Fibroblast of skin of abdomen (primary cell): ENCODE results near the gene CRYGN.

Source experiments
- DNase-seq: peaks from one replicate; pipeline ENCODE4 v3.0.0-alpha.2; 2013

CRYGN gene

GRCh38 chr7:151405588-151405987, 34.4 kb downstream of the CRYGN start:
- DNase-seq: no peak

- no peak for DNase-seq
These were observed 34.9 kb downstream of the CRYGN start for GRCh38 chr7:151405056-151405455.

DNA sequence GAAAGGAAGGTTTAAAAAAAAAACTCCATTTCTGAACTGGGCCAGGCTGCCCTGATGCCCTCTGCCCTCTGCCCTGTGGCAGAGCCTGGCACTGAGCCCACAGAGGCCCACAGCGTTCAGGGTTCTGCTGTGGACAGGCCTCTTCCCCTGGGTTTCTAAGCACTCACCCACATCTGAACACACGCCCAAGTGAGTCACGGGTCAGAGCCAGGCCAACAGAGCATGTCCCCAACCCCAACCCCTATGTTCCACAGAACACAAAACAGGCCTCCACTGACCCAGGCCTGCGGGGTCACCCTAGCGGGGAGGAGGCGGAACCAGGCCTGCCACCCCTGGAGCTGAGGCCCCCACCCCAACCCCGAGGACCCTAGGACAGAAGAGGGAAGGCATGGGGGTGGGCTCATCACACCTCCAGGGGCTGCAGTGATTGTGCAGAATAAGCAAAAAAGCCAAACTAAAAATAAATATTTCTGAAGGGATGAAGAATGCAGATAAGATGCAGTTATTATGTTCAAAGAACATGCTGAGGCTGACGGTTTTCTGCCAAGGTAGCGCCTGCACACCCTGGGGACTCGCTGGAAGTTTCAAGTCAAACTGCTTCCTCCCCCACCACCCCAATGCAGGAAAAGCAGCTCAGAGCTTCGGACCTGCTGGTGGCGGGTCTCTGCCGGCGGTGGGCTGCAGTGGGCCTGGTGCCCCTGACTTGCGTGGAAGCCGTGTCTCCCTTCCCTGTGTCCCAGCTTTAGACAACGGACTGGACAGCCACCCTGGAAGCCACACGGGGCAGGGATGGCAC, 35.5 kb downstream of the CRYGN start:
- no peak for DNase-seq

DNA sequence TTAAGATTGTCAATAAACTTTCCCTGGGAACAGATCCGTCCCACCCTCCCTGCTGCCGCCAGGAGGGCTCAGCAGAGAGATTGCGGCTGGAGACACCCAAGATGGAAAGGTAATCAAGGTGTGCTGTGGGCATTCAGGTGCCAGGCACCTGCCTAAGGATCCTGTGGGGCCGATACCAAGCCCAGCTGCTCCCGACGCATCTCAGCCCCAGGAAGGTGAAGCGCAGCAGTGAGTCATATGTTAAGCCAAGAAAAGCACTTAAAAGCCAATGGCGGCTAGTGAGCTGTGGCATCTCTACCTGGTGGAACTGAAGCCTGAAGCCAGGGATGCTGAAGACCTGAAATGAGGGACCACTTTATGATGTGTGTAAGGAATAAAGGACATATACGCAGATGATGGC, 36.2 kb downstream of the CRYGN start:
- DNase-seq: no peak

- no peak for DNase-seq
These were observed 37.7 kb downstream of the CRYGN start for GRCh38 chr7:151402029-151402835.

DNA sequence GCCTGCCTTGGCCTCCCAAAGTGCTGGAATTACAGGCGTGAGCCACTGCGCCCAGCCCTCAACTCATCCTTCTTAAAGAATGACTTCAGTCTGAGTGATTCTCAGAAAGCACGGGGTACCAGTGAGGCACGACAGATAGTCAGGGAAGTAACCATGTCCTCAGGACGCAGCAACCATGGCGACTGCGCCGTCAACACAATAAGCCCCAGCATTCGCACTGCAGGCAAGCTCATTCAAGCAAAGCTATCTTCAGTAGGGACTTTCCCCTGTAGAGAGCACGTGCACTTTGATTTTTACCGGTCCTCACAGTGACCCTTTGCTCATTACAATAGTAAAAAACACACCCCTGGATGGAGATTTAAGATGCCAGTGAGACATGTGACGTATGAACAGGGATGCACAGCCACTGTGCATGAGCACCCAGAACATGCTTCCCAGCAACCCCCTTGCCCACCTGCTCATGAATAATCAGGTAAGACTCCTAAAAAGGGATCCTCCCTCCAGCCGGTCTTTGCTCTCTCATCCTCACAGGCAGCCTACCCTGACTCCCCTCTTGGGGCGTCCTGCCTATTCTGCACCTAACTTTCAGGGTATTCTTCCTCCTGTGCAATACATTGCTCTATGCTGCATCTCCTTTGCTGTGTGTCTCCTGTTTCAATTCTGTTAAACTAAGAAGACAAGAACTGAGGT, 39.2 kb downstream of the CRYGN start:
- no peak for DNase-seq

- DNase-seq: no peak
These were observed 40.0 kb downstream of the CRYGN start for GRCh38 chr7:151399906-151400305.

DNA sequence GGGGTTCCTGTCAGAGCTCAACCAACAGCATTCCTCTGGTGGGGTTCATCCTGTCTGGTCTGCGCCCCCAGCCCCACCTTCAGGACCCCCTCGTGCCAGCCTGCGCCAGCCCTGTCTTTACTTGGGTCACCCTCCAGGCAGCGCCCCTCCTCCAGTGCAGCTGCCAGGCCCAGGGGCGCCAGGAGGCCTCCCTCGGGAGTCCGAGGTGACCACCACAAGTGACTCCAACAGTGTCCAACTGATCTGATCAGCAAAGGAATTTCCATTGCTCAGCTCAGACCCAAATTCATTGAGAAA, 40.7 kb downstream of the CRYGN start:
- DNase-seq: no peak

GRCh38 chr7:151398446-151399304, 41.3 kb downstream of the CRYGN start:
- DNase-seq: no peak

DNA sequence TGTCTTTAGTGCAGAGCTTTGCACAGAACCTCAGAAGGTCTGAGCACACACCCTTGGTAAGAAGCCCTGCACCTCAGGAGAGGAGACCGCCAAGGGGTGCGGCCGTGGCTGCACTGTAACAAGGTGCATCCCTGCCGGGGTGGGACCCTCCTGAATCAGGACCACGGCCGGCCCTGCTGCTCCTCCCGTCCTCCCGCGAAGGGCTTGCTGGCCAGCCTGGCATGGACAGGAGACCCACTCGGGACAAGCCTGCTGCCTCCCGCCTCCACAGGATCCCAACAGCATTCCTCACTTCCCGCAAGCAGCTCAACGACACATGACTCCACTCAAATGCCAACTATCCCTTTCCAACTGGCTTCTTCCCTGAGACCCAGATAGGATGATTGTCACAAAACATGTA, 42.9 kb downstream of the CRYGN start:
- DNase-seq: no peak

DNA sequence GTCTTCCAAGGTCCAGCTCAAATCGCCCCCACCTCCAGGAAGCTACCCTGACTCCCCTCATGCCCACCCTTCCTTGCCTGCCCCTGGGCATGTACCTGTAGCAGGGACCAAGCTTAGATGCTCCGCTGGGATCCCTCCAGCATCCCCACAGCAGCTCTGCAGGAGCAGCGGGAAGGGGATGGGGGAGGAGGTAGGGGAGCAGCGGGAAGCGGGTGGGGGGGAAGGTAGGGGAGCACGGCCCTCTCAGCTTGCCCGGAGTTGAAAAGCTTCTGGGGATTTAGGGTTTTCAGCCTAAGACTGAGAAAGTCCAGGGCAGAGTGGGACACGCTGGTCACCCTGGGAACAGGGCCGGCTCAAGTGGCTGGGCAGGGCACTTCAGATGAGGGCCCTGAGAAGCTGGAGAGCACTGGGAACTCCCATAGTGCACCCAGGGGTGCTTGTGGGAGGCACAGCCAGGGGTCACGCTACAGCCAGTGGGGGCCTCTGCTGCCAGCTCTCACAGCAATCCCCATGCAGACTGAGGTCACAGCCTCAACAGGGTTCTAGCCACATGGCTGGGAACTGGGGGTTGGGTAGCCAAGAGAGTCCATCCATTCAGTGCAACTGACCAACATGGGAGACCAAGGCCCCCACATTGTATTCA, 43.5 kb downstream of the CRYGN start:
- no peak for DNase-seq

- no peak for DNase-seq
These were observed 44.9 kb downstream of the CRYGN start for GRCh38 chr7:151395036-151395367.

GRCh38 chr7:151394076-151395035, 45.6 kb downstream of the CRYGN start:
- DNase-seq: no peak

DNA sequence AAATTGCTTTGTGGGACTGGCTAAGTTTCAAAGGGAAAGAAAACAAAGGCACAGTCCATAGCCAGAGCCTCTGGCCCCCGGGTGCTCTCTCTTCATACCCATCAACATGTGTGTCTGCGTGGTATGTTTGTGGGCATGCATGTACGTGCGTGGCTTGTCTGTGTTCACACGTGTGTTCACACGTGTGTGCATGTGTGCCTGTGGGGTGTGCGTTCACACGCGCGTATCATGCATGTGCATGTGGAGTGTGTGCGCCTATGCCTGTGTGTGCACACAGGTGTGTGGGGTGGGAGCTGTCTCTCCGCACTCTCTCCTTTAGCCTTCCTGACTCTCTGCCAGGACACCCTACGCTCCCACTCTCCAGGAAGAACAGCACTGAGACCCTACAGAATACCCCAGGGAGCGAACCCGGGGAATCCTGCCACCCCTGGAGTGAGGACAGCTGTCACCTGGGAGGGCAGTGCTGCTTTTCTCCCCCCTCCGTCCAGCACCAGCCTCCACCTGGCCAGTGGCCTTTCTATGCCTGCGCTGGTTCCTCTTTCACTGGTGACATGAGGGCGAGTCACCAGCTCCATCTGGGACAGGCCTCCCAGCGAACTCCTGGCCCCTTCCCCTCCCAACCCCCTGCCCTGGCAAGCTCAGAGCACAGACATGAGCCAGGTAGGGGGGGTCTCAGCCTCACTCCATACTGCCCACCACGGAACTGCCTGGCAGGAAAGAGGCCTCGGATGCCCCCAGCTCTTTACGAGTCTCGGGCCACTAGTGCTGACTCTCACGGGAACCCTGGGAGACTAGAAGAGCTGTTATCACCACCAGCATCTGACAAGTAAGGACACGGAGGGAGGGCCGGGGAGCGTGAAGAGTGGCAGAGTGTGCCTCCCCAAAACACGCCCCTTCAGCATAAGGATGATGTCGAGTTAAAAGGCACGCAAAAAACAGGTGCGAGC, 46.6 kb downstream of the CRYGN start:
- no peak for DNase-seq

GRCh38 chr7:151392426-151392825, 47.5 kb downstream of the CRYGN start:
- DNase-seq: no peak

DNA sequence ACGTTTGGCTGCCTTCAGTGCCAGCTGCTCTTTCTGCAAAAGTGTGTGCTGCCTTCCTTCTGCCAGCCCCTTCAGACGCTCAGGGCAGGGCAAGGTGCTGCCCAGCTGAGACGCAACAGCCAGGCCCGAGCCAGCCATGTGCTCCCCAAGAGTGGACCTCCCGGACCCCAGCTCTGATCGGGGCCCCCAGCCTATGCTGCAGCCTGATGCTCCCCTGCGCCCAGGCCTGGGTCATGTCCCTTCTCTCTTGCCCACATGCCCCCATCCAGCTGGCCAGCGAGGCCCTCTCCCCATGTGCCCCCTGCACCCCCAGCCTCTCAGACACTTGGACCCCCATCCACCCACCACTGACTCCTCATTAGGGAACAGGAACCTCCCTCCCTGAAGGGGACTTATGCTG, 47.9 kb downstream of the CRYGN start:
- DNase-seq: no peak

DNA sequence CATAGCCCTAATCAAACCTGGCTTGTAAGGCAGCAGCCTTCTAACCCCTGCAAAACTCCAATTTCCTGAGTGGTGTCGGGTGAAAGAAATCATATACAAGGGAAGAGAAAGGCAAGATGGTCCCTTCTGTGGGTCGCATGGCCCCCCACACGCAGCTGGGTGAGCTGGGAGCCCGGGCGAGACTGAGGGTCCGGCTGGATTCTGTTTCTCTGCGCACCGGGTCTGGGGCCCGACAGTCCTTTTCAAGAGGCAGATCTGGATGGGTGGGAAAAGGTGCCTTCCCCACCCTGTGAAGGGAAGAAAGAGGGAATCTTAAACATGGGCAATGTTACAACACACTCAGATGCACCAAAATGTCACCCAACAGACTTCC, 48.6 kb downstream of the CRYGN start:
- DNase-seq: no peak

GRCh38 chr7:151390598-151391357, 49.2 kb downstream of the CRYGN start:
- no peak for DNase-seq
